Endothelial cell of umbilical vein (primary cell): ENCODE measurements around the gene PSME4. TPM values are rescaled to one million over a fixed set of nuclear protein-coding genes. Genes with fewer than 3 reads are reported as not detected.

Source experiments
- BruUV-seq: library from RNA; stranded (reverse); fragments of 400-500 nt; replicated peaks from 2 replicates; lab custom pipeline; 2021; lab: Mats Ljungman, UMichigan
- CTCF ChIA-PET: fragments of 300-600, 350-600 bp; sonication (Branson Sonifier 250); formaldehyde crosslinking; loops from one replicate; lab custom pipeline; 2021; ENCODE audit warnings: antibody characterized with exemption, inconsistent platforms; lab: Charles Lee
- POLR2A ChIA-PET: fragments of 300-600, 350-600 bp; sonication (Branson Sonifier 250); formaldehyde crosslinking; loops from one replicate; lab custom pipeline; 2021; ENCODE audit warnings: antibody characterized with exemption, inconsistent platforms; lab: Charles Lee
- DNase-seq: peaks from one replicate; pipeline ENCODE4 v3.0.0-alpha.2; 2011; ENCODE audit warnings: low read depth, low spot score
- FAIRE-seq: peaks from 2 replicates; lab custom pipeline; 2011; peaks lifted over from hg19 to GRCh38; lab: Jason Lieb, UNC
- H2AFZ ChIP-seq: 2 replicates; pipeline ENCODE4 v1.6.0; 2012; ENCODE audit warnings: low read depth, low read length, control low read depth, inconsistent platforms
- H3K27ac ChIP-seq: 2 replicates; pipeline ENCODE4 v1.5.1; 2011; ENCODE audit warnings: low read depth, mild to moderate bottlenecking, control low read depth, low read length, moderate library complexity; ENCODE audit not compliant: insufficient read depth
- H3K27me3 ChIP-seq, 2 experiments: 2 replicates each; pipeline versions ENCODE4 v1.6.0 to v1.6.1; 2011; ENCODE audit warnings: low read length in 2 of 2, mixed read lengths in 1 of 2; ENCODE audit not compliant: control insufficient read depth in 2 of 2, insufficient read depth in 2 of 2
- H3K36me3 ChIP-seq, 2 experiments: 2 replicates in 1 of 2; 3 replicates in 1 of 2; pipeline ENCODE4 v1.5.1; 2011; ENCODE audit warnings: low read length in 2 of 2, mild to moderate bottlenecking in 1 of 2, moderate library complexity in 1 of 2; ENCODE audit not compliant: control insufficient read depth in 2 of 2, insufficient read depth in 2 of 2; ENCODE audit errors: extremely low read depth in 1 of 2
- H3K4me1 ChIP-seq: 3 replicates; pipeline ENCODE4 v1.5.1; 2011; ENCODE audit warnings: mild to moderate bottlenecking, low read length; ENCODE audit not compliant: control insufficient read depth, insufficient read depth; ENCODE audit errors: extremely low read depth
- H3K4me2 ChIP-seq: 2 replicates; pipeline ENCODE4 v1.6.1; 2011; ENCODE audit warnings: low read length, control low read depth, mixed read lengths; ENCODE audit not compliant: insufficient read depth
- H3K4me3 ChIP-seq, 3 experiments: fragments of 200-600 bp in 1 of 3; sonication (generic), shearing (Covaris generic) in 1 of 3; replicated peaks in 1 of 3; 2 replicates each; pipeline ENCODE4 v1.5.1; 2011 to 2016; ENCODE audit warnings: control low read depth in 3 of 3, low read length in 3 of 3, mild to moderate bottlenecking in 2 of 3, inconsistent platforms in 1 of 3, low read depth in 1 of 3, moderate library complexity in 1 of 3; ENCODE audit not compliant: insufficient read depth in 1 of 3
- H3K79me2 ChIP-seq: 2 replicates; pipeline ENCODE4 v1.6.0; 2012; ENCODE audit warnings: low read length, inconsistent platforms; ENCODE audit not compliant: control insufficient read depth, insufficient read depth
- H3K9ac ChIP-seq: replicated peaks from 2 replicates; pipeline ENCODE3; 2011; ENCODE audit warnings: low read length, control low read depth; ENCODE audit not compliant: insufficient read depth; ENCODE audit errors: extremely low read depth
- H3K9me1 ChIP-seq: replicated peaks from 3 replicates; pipeline ENCODE4 v1.6.0; 2011; ENCODE audit warnings: mild to moderate bottlenecking, low read length; ENCODE audit not compliant: control insufficient read depth, insufficient read depth; ENCODE audit errors: extremely low read depth
- H3K9me3 ChIP-seq: replicated peaks from 2 replicates; pipeline ENCODE4 v1.5.1; 2012; ENCODE audit warnings: low read length, inconsistent platforms; ENCODE audit not compliant: control insufficient read depth, insufficient read depth
- H4K20me1 ChIP-seq: replicated peaks from 2 replicates; pipeline ENCODE3; 2011; ENCODE audit warnings: mild to moderate bottlenecking, low read length; ENCODE audit not compliant: control insufficient read depth, insufficient read depth; ENCODE audit errors: extremely low read depth
- CTCF ChIP-seq, 2 donors: IDR thresholded peaks; 1 replicate in 1 of 2; 2 replicates in 1 of 2; pipeline ENCODE4 v1.5.1; 2011; ENCODE audit warnings: low read length in 2 of 2, mild to moderate bottlenecking in 2 of 2, moderate library complexity in 2 of 2, control low read depth in 1 of 2, inconsistent platforms in 1 of 2, low read depth in 1 of 2; ENCODE audit not compliant: insufficient read depth in 1 of 2; ENCODE audit errors: extremely low read depth in 1 of 2
- EZH2 ChIP-seq: IDR thresholded peaks from 2 replicates; pipeline ENCODE4 v1.6.1; 2012; ENCODE audit warnings: borderline replicate concordance, low read depth, mild to moderate bottlenecking, moderate library complexity, low read length, inconsistent platforms; ENCODE audit not compliant: severe bottlenecking
- FOS ChIP-seq: IDR thresholded peaks from 2 replicates; pipeline ENCODE4 v1.6.1; 2011; ENCODE audit warnings: mild to moderate bottlenecking, low read length, moderate library complexity, borderline replicate concordance; ENCODE audit not compliant: insufficient read depth
- GATA2 ChIP-seq: IDR thresholded peaks from 2 replicates; pipeline ENCODE4 v1.7.0; 2011; ENCODE audit warnings: low read depth, mild to moderate bottlenecking, moderate library complexity, mixed read lengths, low read length; ENCODE audit not compliant: insufficient read length, insufficient read depth
- JUN ChIP-seq: IDR thresholded peaks from 2 replicates; pipeline ENCODE4 v1.6.1; 2011; ENCODE audit warnings: borderline replicate concordance, low read depth; ENCODE audit not compliant: insufficient read length, insufficient read depth
- MYC ChIP-seq: IDR thresholded peaks from one replicate; pipeline ENCODE4 v1.6.1; 2011; ENCODE audit warnings: mild to moderate bottlenecking, low read depth, low read length
- POLR2A ChIP-seq: IDR thresholded peaks from 2 replicates; pipeline ENCODE4 v1.6.1; 2012; ENCODE audit warnings: low read depth, mild to moderate bottlenecking, control low read depth, low read length
- POLR2AphosphoS5 ChIP-seq: IDR thresholded peaks from 2 replicates; pipeline ENCODE4 v1.6.1; 2012; ENCODE audit warnings: low read depth, mild to moderate bottlenecking, control low read depth, low read length, moderate library complexity; ENCODE audit not compliant: insufficient read depth
- dilution Hi-C: fragments of 300-500 bp; cut with MboI; formaldehyde crosslinking; loops from one replicate; pipeline ENCODE4 v1.15.0; 2019; ENCODE audit warnings: low sequenced_read_pairs; ENCODE audit not compliant: extremely low pct_ligation_motif_present
- intact Hi-C: fragments of 100-400 bp; cut with micrococcal nuclease; formaldehyde crosslinking; loops from one replicate; pipeline ENCODE4 v1.10.0; 2022
- polyA plus RNA-seq, 4 experiments: library from polyadenylated mRNA; depleted of rRNA in 3 of 4; stranded (reverse) in 3 of 4; unstranded in 1 of 4; fragments of >200 nt; gene quantifications; 2 replicates each; pipeline versions ENCODE4 v1.2.1 to v1.2.3, GENCODE V29; 2011 to 2012; ENCODE audit warnings: missing spikeins in 1 of 4
- total RNA-seq: library from RNA; stranded (reverse); gene quantifications from 2 replicates; pipeline ENCODE4 v1.2.3, GENCODE V29; 2021
- TF ChIP-seq, protein P1 (sequence below): IDR thresholded peaks from 2 replicates; pipeline ENCODE4 v1.6.1; 2011; ENCODE audit not compliant: insufficient read depth, insufficient read length

PSME4 gene
- total and polyA plus RNA-seq, 2 donors (not counting 3 experiments of a cell fraction or from before 2014, with no cell fraction given), result 24.7 to 82.6 TPM

DNA sequence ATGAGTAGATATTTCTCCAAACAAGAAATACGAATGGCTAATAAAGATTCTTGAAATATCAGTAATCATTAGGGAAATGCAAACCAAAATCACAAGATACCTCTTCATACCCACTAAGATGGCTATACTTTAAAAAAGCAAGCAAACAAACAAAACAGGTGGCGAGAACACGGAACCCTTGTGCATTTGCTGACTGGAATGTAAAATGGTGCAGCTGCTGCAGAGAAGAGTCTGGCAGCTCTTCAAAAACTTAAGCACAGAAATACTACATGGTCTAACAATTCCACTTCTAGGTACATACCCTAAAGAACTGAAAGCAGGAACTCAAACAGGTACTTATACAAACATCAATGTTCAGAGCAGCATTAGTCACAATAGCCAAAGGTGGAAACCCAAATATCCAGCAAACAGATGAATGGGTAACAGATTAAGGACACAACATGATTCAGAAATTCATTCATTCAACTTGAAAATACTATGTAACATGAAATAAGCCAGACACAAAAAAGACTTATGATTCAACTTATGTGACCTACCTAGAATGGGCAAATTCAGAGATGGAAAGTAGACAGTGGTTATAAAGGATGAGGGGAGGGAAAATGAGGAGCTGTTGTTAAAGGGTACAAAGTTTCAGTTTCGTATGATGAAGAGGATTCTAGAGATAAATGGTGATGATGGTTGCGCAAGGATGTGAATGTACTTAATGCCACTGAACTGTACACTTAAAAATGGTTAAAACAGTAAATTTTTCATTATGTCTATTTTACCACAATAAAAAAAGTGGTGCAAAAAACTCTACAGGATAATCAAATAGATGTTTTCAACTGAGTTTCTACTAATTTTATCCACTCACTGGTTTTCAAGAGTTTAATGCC is 84.2 kb downstream of the PSME4 start:
- H3K4me2 ChIP-seq, result no peak overlapping the region
- H3K4me3 ChIP-seq, result no peak overlapping the region
- intact Hi-C loops, result no loop called here
- H4K20me1 ChIP-seq, result no peaks in the 10 kb centered on the region
- H3K4me1 ChIP-seq, result no peaks in the 10 kb centered on the region
- TF ChIP-seq, protein P1, sequence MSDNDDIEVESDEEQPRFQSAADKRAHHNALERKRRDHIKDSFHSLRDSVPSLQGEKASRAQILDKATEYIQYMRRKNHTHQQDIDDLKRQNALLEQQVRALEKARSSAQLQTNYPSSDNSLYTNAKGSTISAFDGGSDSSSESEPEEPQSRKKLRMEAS, result no peak
- TF ChIP-seq POLR2A, result no peak
- no peak for TF ChIP-seq EZH2
- no peak for TF ChIP-seq MYC
- TF ChIP-seq POLR2AphosphoS5, result no peak
- no peak for TF ChIP-seq CTCF (IDR thresholded peaks at IDR 0.05; ENCODE audit: extremely low read depth in 1 of 2, insufficient read depth in 1 of 2, low read depth in 1 of 2, low read length in 2 of 2)
- TF ChIP-seq GATA2, result no peak
- no peak for TF ChIP-seq FOS
- no peak for TF ChIP-seq JUN
- dilution Hi-C loops, result no loop called here
- peaks cover 18 to 45% of the 10 kb centered on the region in 2 experiments for H3K36me3 ChIP-seq
- FAIRE-seq, result no peak
- H3K79me2 ChIP-seq, result peaks cover 2% of the 10 kb centered on the region
- H3K9me1 ChIP-seq, result no peaks in the 10 kb centered on the region
- no peak overlapping the region for H3K27ac ChIP-seq
- H3K9ac ChIP-seq, result no peak overlapping the region
- CTCF ChIA-PET, result no interaction called here
- BruUV-seq, result no TSS peak
- POLR2A ChIA-PET, result no interaction called here
- DNase-seq, result no peak
- no peak overlapping the region for H2AFZ ChIP-seq
- no peaks in the 10 kb centered on the region for H3K9me3 ChIP-seq
- H3K27me3 ChIP-seq, result no peaks in the 10 kb centered on the region
